Ovary (tissue), 3 donors: Measurements from ENCODE around the gene HASPIN.

Source experiments
- EP300 ChIP-seq: sonication (generic); formaldehyde crosslinking; IDR thresholded peaks from one replicate; pipeline ENCODE4 v1.6.1; 2017; ENCODE audit warnings: antibody characterized with exemption
- POLR2A ChIP-seq: fragments of 450-650 bp; IDR thresholded peaks from one replicate; pipeline ENCODE4 v1.6.1; 2017; ENCODE audit warnings: antibody characterized with exemption, mild to moderate bottlenecking, moderate library complexity
- TF ChIP-seq, protein P1 (sequence below), 3 donors: fragments of 450-650 bp in 2 of 3; fragments of 200-600 bp in 1 of 3; IDR thresholded peaks; one replicate each; pipeline versions ENCODE4 v1.5.1 to v1.8.0; 2016 to 2022; ENCODE audit warnings: antibody characterized with exemption in 3 of 3, mild to moderate bottlenecking in 1 of 3
- donor health status: DM: no; HTN: no; CAD: no.

DNA sequence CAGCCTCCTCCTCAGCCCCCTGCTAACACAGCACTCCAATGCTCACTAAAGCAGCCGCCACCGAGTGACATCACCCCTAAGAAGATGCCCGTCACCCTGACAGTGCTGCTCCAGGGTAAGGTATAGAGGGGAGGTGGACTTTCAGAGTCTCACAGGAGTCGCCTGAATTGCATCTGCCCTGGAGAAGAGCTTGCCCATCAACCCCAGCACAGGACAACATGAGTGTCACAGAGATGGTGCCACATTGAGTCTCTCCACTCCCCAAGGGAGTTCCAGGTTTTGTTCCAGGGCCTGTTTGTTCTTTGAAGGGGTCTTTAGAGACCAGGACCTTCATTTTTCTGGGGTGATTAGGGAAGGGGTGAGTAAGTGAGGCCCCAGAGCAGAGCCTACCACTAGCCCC, 25.6 kb upstream of the HASPIN start:
- TF ChIP-seq, protein P1, sequence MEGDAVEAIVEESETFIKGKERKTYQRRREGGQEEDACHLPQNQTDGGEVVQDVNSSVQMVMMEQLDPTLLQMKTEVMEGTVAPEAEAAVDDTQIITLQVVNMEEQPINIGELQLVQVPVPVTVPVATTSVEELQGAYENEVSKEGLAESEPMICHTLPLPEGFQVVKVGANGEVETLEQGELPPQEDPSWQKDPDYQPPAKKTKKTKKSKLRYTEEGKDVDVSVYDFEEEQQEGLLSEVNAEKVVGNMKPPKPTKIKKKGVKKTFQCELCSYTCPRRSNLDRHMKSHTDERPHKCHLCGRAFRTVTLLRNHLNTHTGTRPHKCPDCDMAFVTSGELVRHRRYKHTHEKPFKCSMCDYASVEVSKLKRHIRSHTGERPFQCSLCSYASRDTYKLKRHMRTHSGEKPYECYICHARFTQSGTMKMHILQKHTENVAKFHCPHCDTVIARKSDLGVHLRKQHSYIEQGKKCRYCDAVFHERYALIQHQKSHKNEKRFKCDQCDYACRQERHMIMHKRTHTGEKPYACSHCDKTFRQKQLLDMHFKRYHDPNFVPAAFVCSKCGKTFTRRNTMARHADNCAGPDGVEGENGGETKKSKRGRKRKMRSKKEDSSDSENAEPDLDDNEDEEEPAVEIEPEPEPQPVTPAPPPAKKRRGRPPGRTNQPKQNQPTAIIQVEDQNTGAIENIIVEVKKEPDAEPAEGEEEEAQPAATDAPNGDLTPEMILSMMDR (IDR thresholded peaks at IDR 0.05) = no peak
- TF ChIP-seq POLR2A (no peak), EP300 (no peak)
